Hematopoietic multipotent progenitor cell (in vitro differentiated cells): ENCODE data around the gene HOXA5. TPM values are rescaled to one million over a fixed set of nuclear protein-coding genes. Genes with fewer than 3 reads are reported as not detected.

Experiments used
- DNase-seq, 3 donors: peaks; one replicate each; pipeline ENCODE4 v3.0.0-alpha.2; 2011 to 2015; ENCODE audit warnings: low read depth in 2 of 3, low spot score in 2 of 3
- total RNA-seq: library from RNA; depleted of rRNA; stranded (reverse); fragments of >200 nt; gene quantifications from one replicate; pipeline ENCODE4 v1.2.3, GENCODE V29; 2012

The HOXA5 gene
- total RNA-seq, 1 donor = 30.4 TPM

- peak in 2 of 3 donors; percentile 83 to 85 for DNase-seq
Measured at GRCh38 chr7:27150568-27151340, 7.3 kb upstream of the HOXA5 start.

- no peak for DNase-seq
Measured at GRCh38 chr7:27149842-27150567, 6.5 kb upstream of the HOXA5 start.

- no peak for DNase-seq
Measured at GRCh38 chr7:27148756-27149641, 5.5 kb upstream of the HOXA5 start.

- no peak for DNase-seq
Measured at GRCh38 chr7:27148031-27148755, 4.7 kb upstream of the HOXA5 start.

GRCh38 chr7:27147199-27148030 is 3.9 kb upstream of the HOXA5 start, which contains the start of gene HOXA6:
Gene HOXA6, minus strand, starts transcription at chr7:27147774. Its CDS starts 25 bp downstream, at chr7:27147749.
- DNase-seq = no peak

GRCh38 chr7:27146491-27147198 is 3.2 kb upstream of the HOXA5 start:
- no peak for DNase-seq

- DNase-seq = no peak
Measured at GRCh38 chr7:27145914-27146412, 2.5 kb upstream of the HOXA5 start.

- DNase-seq = no peak
Measured at GRCh38 chr7:27145165-27145913, 1.9 kb upstream of the HOXA5 start.

- no peak for DNase-seq
Measured at GRCh38 chr7:27144781-27145164, 1.3 kb upstream of the HOXA5 start.

- no peak for DNase-seq
Measured at GRCh38 chr7:27143950-27144780, 684 bp upstream of the HOXA5 start.

GRCh38 chr7:27142580-27143022 is 880 bp downstream of the HOXA5 start:
- no peak for DNase-seq

- no peak for DNase-seq
Measured at GRCh38 chr7:27141923-27142579, 1.4 kb downstream of the HOXA5 start.

GRCh38 chr7:27141137-27141922 is 2.2 kb downstream of the HOXA5 start:
- DNase-seq = no peak

- DNase-seq = no peak
Measured at GRCh38 chr7:27140126-27140857, 3.2 kb downstream of the HOXA5 start.
